ENCODE data around the gene LSM11.

GRCh38 chr5:157714596-157714864 lies 29.0 kb upstream of the LSM11 start:
- TF ChIP-seq, protein P1, sequence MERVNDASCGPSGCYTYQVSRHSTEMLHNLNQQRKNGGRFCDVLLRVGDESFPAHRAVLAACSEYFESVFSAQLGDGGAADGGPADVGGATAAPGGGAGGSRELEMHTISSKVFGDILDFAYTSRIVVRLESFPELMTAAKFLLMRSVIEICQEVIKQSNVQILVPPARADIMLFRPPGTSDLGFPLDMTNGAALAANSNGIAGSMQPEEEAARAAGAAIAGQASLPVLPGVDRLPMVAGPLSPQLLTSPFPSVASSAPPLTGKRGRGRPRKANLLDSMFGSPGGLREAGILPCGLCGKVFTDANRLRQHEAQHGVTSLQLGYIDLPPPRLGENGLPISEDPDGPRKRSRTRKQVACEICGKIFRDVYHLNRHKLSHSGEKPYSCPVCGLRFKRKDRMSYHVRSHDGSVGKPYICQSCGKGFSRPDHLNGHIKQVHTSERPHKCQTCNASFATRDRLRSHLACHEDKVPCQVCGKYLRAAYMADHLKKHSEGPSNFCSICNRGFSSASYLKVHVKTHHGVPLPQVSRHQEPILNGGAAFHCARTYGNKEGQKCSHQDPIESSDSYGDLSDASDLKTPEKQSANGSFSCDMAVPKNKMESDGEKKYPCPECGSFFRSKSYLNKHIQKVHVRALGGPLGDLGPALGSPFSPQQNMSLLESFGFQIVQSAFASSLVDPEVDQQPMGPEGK (CRISPR knock-in tag; IDR thresholded peaks at IDR 0.05; ENCODE audit: borderline replicate concordance) = no peak
- TF ChIP-seq, protein P2, sequence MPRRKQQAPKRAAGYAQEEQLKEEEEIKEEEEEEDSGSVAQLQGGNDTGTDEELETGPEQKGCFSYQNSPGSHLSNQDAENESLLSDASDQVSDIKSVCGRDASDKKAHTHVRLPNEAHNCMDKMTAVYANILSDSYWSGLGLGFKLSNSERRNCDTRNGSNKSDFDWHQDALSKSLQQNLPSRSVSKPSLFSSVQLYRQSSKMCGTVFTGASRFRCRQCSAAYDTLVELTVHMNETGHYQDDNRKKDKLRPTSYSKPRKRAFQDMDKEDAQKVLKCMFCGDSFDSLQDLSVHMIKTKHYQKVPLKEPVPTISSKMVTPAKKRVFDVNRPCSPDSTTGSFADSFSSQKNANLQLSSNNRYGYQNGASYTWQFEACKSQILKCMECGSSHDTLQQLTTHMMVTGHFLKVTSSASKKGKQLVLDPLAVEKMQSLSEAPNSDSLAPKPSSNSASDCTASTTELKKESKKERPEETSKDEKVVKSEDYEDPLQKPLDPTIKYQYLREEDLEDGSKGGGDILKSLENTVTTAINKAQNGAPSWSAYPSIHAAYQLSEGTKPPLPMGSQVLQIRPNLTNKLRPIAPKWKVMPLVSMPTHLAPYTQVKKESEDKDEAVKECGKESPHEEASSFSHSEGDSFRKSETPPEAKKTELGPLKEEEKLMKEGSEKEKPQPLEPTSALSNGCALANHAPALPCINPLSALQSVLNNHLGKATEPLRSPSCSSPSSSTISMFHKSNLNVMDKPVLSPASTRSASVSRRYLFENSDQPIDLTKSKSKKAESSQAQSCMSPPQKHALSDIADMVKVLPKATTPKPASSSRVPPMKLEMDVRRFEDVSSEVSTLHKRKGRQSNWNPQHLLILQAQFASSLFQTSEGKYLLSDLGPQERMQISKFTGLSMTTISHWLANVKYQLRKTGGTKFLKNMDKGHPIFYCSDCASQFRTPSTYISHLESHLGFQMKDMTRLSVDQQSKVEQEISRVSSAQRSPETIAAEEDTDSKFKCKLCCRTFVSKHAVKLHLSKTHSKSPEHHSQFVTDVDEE (CRISPR knock-in tag; IDR thresholded peaks at IDR 0.05) = no peak
- TF ChIP-seq TOX (CRISPR knock-in tag; IDR thresholded peaks at IDR 0.05; ENCODE audit: borderline replicate concordance) = no peak
- TF ChIP-seq ZFP3 (CRISPR knock-in tag; IDR thresholded peaks at IDR 0.05) = no peak

Measured in SK-N-SH treated with all-trans-retinoic acid at 6 μM for 48 hours (cell line).